DND-41 (cell line): Measurements from ENCODE around the gene JAK3.

ENCODE experiments used
- ATAC-seq: fragments of 200-7000 bp; cut with Tn5 transposase; 3 replicates; pipeline ENCODE4 v1.9.1; 2021; ENCODE audit warnings: low read depth; ENCODE audit not compliant: insufficient read depth
- DNase-seq: peaks from one replicate; pipeline ENCODE4 v3.0.0-alpha.2; 2020
- H2AFZ ChIP-seq: 2 replicates; pipeline ENCODE4 v1.6.0; 2012; ENCODE audit warnings: low read depth, low read length
- H3K27ac ChIP-seq: 2 replicates; pipeline ENCODE4 v1.5.1; 2012; ENCODE audit warnings: low read length, inconsistent platforms
- H3K27me3 ChIP-seq: fragments of 200-600 bp; sonication (generic); 2 replicates; pipeline ENCODE4 v1.6.0; 2012; ENCODE audit warnings: low read length, mild to moderate bottlenecking, inconsistent platforms; ENCODE audit not compliant: insufficient read depth, poor library complexity
- H3K36me3 ChIP-seq: 2 replicates; pipeline ENCODE4 v1.5.1; 2012; ENCODE audit warnings: low read length, inconsistent platforms; ENCODE audit not compliant: insufficient read depth
- H3K4me1 ChIP-seq: 2 replicates; pipeline ENCODE4 v1.5.1; 2012; ENCODE audit warnings: mild to moderate bottlenecking, low read length; ENCODE audit not compliant: insufficient read depth
- H3K4me2 ChIP-seq: 2 replicates; pipeline ENCODE4 v1.6.0; 2012; ENCODE audit warnings: mild to moderate bottlenecking, moderate library complexity, low read length, inconsistent platforms; ENCODE audit not compliant: insufficient read depth
- H3K4me3 ChIP-seq, 2 experiments: fragments of 200-600 bp in 1 of 2; shearing (Covaris generic) in 1 of 2; 2 replicates each; pipeline ENCODE4 v1.5.1; 2012 to 2016; ENCODE audit warnings: inconsistent platforms in 2 of 2, low read length in 2 of 2, mild to moderate bottlenecking in 2 of 2, low read depth in 1 of 2, moderate library complexity in 1 of 2
- H3K79me2 ChIP-seq: 2 replicates; pipeline ENCODE4 v1.6.0; 2012; ENCODE audit warnings: low read length, inconsistent platforms; ENCODE audit not compliant: insufficient read depth
- H3K9ac ChIP-seq: 2 replicates; pipeline ENCODE4 v1.6.0; 2012; ENCODE audit warnings: low read depth, mild to moderate bottlenecking, inconsistent platforms, low read length, moderate library complexity
- H3K9me3 ChIP-seq: 2 replicates; pipeline ENCODE4 v1.5.1; 2012; ENCODE audit warnings: low read length, moderate library complexity, mild to moderate bottlenecking, inconsistent platforms; ENCODE audit not compliant: insufficient read depth, severe bottlenecking
- H4K20me1 ChIP-seq: 2 replicates; pipeline ENCODE4 v1.6.0; 2012; ENCODE audit warnings: low read length; ENCODE audit not compliant: insufficient read depth
- CTCF ChIP-seq: IDR thresholded peaks from 2 replicates; pipeline ENCODE4 v1.5.1; 2012; ENCODE audit warnings: borderline replicate concordance, low read length, moderate library complexity, mild to moderate bottlenecking; ENCODE audit not compliant: poor library complexity, severe bottlenecking; ENCODE audit errors: extremely low read depth
- EZH2 ChIP-seq: IDR thresholded peaks from 3 replicates; pipeline ENCODE4 v1.6.1; 2012; ENCODE audit warnings: borderline replicate concordance, low read depth, mild to moderate bottlenecking, moderate library complexity, low read length, inconsistent platforms; ENCODE audit not compliant: severe bottlenecking

Gene JAK3

GRCh38 chr19:17877696-17878095, 29.9 kb upstream of the JAK3 start:
- Histone ChIP-seq H2AFZ (no peak overlapping the region), H3K4me3 (no peak overlapping the region), H3K79me2 (no peaks in the 10 kb centered on the region), H3K27me3 (peaks cover 2% of the 10 kb centered on the region), H3K9me3 (no peaks in the 10 kb centered on the region), H3K36me3 (no peaks in the 10 kb centered on the region), H4K20me1 (no peaks in the 10 kb centered on the region), H3K9ac (no peak overlapping the region), H3K4me2 (no peak overlapping the region), H3K4me1 (no peaks in the 10 kb centered on the region), H3K27ac (no peak overlapping the region)
- TF ChIP-seq CTCF, result no peak
- no peak for TF ChIP-seq EZH2
- no peak for ATAC-seq
- no peak for DNase-seq

GRCh38 chr19:17874758-17875135, 27.0 kb upstream of the JAK3 start:
- ATAC-seq, result no peak

GRCh38 chr19:17873786-17874757, 26.3 kb upstream of the JAK3 start:
- Histone ChIP-seq H3K27ac (no peak overlapping the region), H3K9ac (no peak overlapping the region), H3K4me2 (no peak overlapping the region), H3K4me3 (no peak overlapping the region), H3K4me1 (no peaks in the 10 kb centered on the region), H2AFZ (no peak overlapping the region), H3K36me3 (no peaks in the 10 kb centered on the region), H3K9me3 (no peaks in the 10 kb centered on the region), H4K20me1 (no peaks in the 10 kb centered on the region), H3K27me3 (no peaks in the 10 kb centered on the region), H3K79me2 (no peaks in the 10 kb centered on the region)
- ATAC-seq, result peak; percentile 44; the same call in 1 of the 3 replicates
- TF ChIP-seq CTCF (no peak), EZH2 (no peak)
- DNase-seq, result no peak

More at GRCh38 chr19:17874758-17875135, 27.0 kb upstream of the JAK3 start:
- H3K79me2 ChIP-seq, result no peaks in the 10 kb centered on the region
- no peaks in the 10 kb centered on the region for H3K27me3 ChIP-seq
- TF ChIP-seq EZH2, result no peak
- no peak for TF ChIP-seq CTCF
- H3K4me2 ChIP-seq, result no peak overlapping the region
- H3K4me3 ChIP-seq, result no peak overlapping the region
- H3K36me3 ChIP-seq, result no peaks in the 10 kb centered on the region
- H3K27ac ChIP-seq, result no peak overlapping the region
- no peaks in the 10 kb centered on the region for H4K20me1 ChIP-seq
- no peak overlapping the region for H3K9ac ChIP-seq
- H2AFZ ChIP-seq, result no peak overlapping the region
- no peak for DNase-seq
- no peaks in the 10 kb centered on the region for H3K9me3 ChIP-seq
- H3K4me1 ChIP-seq, result no peaks in the 10 kb centered on the region
